Activated CD8-positive, alpha-beta memory T cell treated with anti-CD3 and anti-CD28 coated beads, Interleukin-2, amount 50 U/mL, for 24 hours (primary cell): ENCODE results near the gene MAPKAPK2.
A peak's percentile ranks its signal among the peaks of the same experiment; 100 is the strongest.

Experiments used
- DNase-seq: peaks from one replicate; pipeline ENCODE4 v3.0.0-alpha.2; 2020; ENCODE audit errors: extremely low read depth

Gene MAPKAPK2

GRCh38 chr1:206721454-206721853 is 36.7 kb downstream of the MAPKAPK2 start:
- no peak for DNase-seq

GRCh38 chr1:206722751-206723461 is 38.2 kb downstream of the MAPKAPK2 start:
- no peak for DNase-seq

GRCh38 chr1:206723462-206723804 is 38.7 kb downstream of the MAPKAPK2 start:
- no peak for DNase-seq

- DNase-seq = no peak
Observed at GRCh38 chr1:206723805-206724472, 39.2 kb downstream of the MAPKAPK2 start.

GRCh38 chr1:206725109-206725963 is 40.6 kb downstream of the MAPKAPK2 start:
- no peak for DNase-seq

GRCh38 chr1:206727981-206728696 is 43.4 kb downstream of the MAPKAPK2 start:
- no peak for DNase-seq

- no peak for DNase-seq
Observed at GRCh38 chr1:206728697-206728987, 43.9 kb downstream of the MAPKAPK2 start.

GRCh38 chr1:206729050-206729449 is 44.3 kb downstream of the MAPKAPK2 start:
- DNase-seq = no peak

GRCh38 chr1:206729507-206729906 is 44.8 kb downstream of the MAPKAPK2 start:
- no peak for DNase-seq

GRCh38 chr1:206732508-206732907 is 47.8 kb downstream of the MAPKAPK2 start:
- no peak for DNase-seq

GRCh38 chr1:206732992-206733391 is 48.3 kb downstream of the MAPKAPK2 start:
- DNase-seq = no peak

- peak; percentile 57 for DNase-seq
Observed at GRCh38 chr1:206734499-206735142, 49.9 kb downstream of the MAPKAPK2 start.

GRCh38 chr1:206735553-206736031 is 50.9 kb downstream of the MAPKAPK2 start:
- no peak for DNase-seq

- no peak for DNase-seq
Observed at GRCh38 chr1:206736878-206737728, 52.4 kb downstream of the MAPKAPK2 start.

GRCh38 chr1:206737729-206738201 is 53.1 kb downstream of the MAPKAPK2 start:
- DNase-seq = no peak

- no peak for DNase-seq
Observed at GRCh38 chr1:206738370-206739366, 54.0 kb downstream of the MAPKAPK2 start.

GRCh38 chr1:206739411-206740076 is 54.8 kb downstream of the MAPKAPK2 start:
- DNase-seq = no peak

GRCh38 chr1:206741142-206741701 is 56.5 kb downstream of the MAPKAPK2 start:
- no peak for DNase-seq
